Neuronal stem cell (in vitro differentiated cells): ENCODE measurements around the gene ANKRD28.

Experiments
- DNase-seq: peaks from one replicate; pipeline ENCODE4 v3.0.0-alpha.2; 2013; ENCODE audit warnings: low spot score
- H2AFZ ChIP-seq: one replicate; pipeline ENCODE4 v1.6.1; 2013; ENCODE audit warnings: mild to moderate bottlenecking, low read length, inconsistent platforms
- H2AK5ac ChIP-seq: 2 replicates; pipeline ENCODE4 v1.6.1; 2013; ENCODE audit warnings: low read depth, mild to moderate bottlenecking, inconsistent platforms, low read length, moderate library complexity, mixed read lengths
- H2BK120ac ChIP-seq: 2 replicates; pipeline ENCODE4 v1.6.1; 2013; ENCODE audit warnings: low read depth, mild to moderate bottlenecking, inconsistent platforms, low read length, moderate library complexity, mixed read lengths
- H2BK12ac ChIP-seq: one replicate; pipeline ENCODE4 v1.6.1; 2013; ENCODE audit warnings: low read length, inconsistent platforms
- H2BK15ac ChIP-seq: 2 replicates; pipeline ENCODE4 v1.6.1; 2013; ENCODE audit warnings: mild to moderate bottlenecking, low read length, inconsistent platforms, mixed read lengths
- H2BK5ac ChIP-seq: one replicate; pipeline ENCODE4 v1.6.1; 2013; ENCODE audit warnings: inconsistent platforms, mild to moderate bottlenecking, low read length, moderate library complexity
- H3K14ac ChIP-seq: one replicate; pipeline ENCODE4 v1.6.1; 2013; ENCODE audit warnings: low read length, inconsistent platforms
- H3K18ac ChIP-seq: 2 replicates; pipeline ENCODE4 v1.6.1; 2013; ENCODE audit warnings: low read length, inconsistent platforms
- H3K23ac ChIP-seq: 2 replicates; pipeline ENCODE4 v1.6.1; 2013; ENCODE audit warnings: low read depth, mild to moderate bottlenecking, mixed read lengths, low read length, inconsistent platforms; ENCODE audit not compliant: poor library complexity
- H3K27ac ChIP-seq: replicated peaks from 3 replicates; pipeline ENCODE4 v1.5.1; 2013; ENCODE audit warnings: low read length, inconsistent platforms
- H3K27me3 ChIP-seq, 3 experiments: 2 replicates each; pipeline ENCODE4 v1.6.1; 2013; ENCODE audit warnings: low read length in 3 of 3, mild to moderate bottlenecking in 2 of 3, inconsistent platforms in 1 of 3, low read depth in 1 of 3, mixed read lengths in 1 of 3, moderate library complexity in 1 of 3; ENCODE audit not compliant: control insufficient read depth in 3 of 3, insufficient read depth in 3 of 3
- H3K36me3 ChIP-seq, 2 donors: replicated peaks in 1 of 2; 2 replicates each; pipeline ENCODE4 v1.6.1; 2013; ENCODE audit warnings: low read length in 2 of 2; ENCODE audit not compliant: control insufficient read depth in 2 of 2, insufficient read depth in 2 of 2
- H3K4ac ChIP-seq: 2 replicates; pipeline ENCODE4 v1.6.1; 2013; ENCODE audit warnings: inconsistent platforms, mild to moderate bottlenecking, low read length, moderate library complexity
- H3K4me1 ChIP-seq, 2 donors: 1 replicate in 1 of 2; 2 replicates in 1 of 2; pipeline ENCODE4 v1.6.1; 2013; ENCODE audit warnings: low read length in 2 of 2, low read depth in 1 of 2; ENCODE audit not compliant: control insufficient read depth in 2 of 2, insufficient read depth in 1 of 2
- H3K4me2 ChIP-seq: one replicate; pipeline ENCODE4 v1.6.1; 2013; ENCODE audit warnings: mild to moderate bottlenecking, low read length, inconsistent platforms; ENCODE audit not compliant: insufficient read depth, poor library complexity, severe bottlenecking
- H3K4me3 ChIP-seq, 2 donors: 2 replicates each; pipeline ENCODE4 v1.5.1; 2013; ENCODE audit warnings: low read length in 2 of 2, mild to moderate bottlenecking in 2 of 2, inconsistent platforms in 1 of 2, moderate library complexity in 1 of 2
- H3K79me1 ChIP-seq: one replicate; pipeline ENCODE4 v1.6.1; 2013; ENCODE audit warnings: low read depth, mild to moderate bottlenecking, inconsistent platforms, low read length, moderate library complexity
- H3K9ac ChIP-seq: one replicate; pipeline ENCODE4 v1.6.1; 2013; ENCODE audit warnings: mild to moderate bottlenecking, low read depth, low read length, inconsistent platforms; ENCODE audit not compliant: poor library complexity
- H3K9me3 ChIP-seq, 2 donors: replicated peaks in 1 of 2; 2 replicates each; pipeline versions ENCODE3 to v1.6.1; 2013; ENCODE audit warnings: low read length in 2 of 2, mild to moderate bottlenecking in 2 of 2, inconsistent platforms in 1 of 2, low read depth in 1 of 2, mixed read lengths in 1 of 2, moderate library complexity in 1 of 2; ENCODE audit not compliant: control insufficient read depth in 2 of 2, insufficient read depth in 1 of 2
- H4K8ac ChIP-seq: one replicate; pipeline ENCODE4 v1.6.1; 2013; ENCODE audit warnings: low read depth, mild to moderate bottlenecking, inconsistent platforms, low read length, moderate library complexity
- H4K91ac ChIP-seq: one replicate; pipeline ENCODE4 v1.6.1; 2013; ENCODE audit warnings: low read length, low read depth, mild to moderate bottlenecking, inconsistent platforms; ENCODE audit not compliant: poor library complexity
- WGBS, 2 donors: extraction: QIAGEN DNeasy Blood & Tissue Kit; methylation state at CpG; one replicate each; pipeline ENCODE4 v1.1.7; 2013; ENCODE audit warnings: missing lambda C conversion rate in 2 of 2, mixed read lengths in 1 of 2; ENCODE audit not compliant: insufficient read length in 2 of 2, insufficient replicate concordance in 1 of 2; ENCODE audit errors: extremely low coverage in 2 of 2; 5-methylcytosine and 5-hydroxymethylcytosine counted together

The ANKRD28 gene

GRCh38 chr3:15825016-15825415, 27.2 kb upstream of the ANKRD28 start:
- no peak overlapping the region for H3K18ac ChIP-seq
- H2BK15ac ChIP-seq: no peak overlapping the region
- no peaks in the 10 kb centered on the region for H3K9me3 ChIP-seq
- no CpG with 5 or more reads among the region's 4 CpGs for WGBS, 2 donors
- H3K27me3 ChIP-seq: no peaks in the 10 kb centered on the region
- no peak overlapping the region for H3K4ac ChIP-seq
- no peak overlapping the region for H3K4me3 ChIP-seq
- H3K9ac ChIP-seq: no peak overlapping the region
- no peak overlapping the region for H2AK5ac ChIP-seq
- H2BK5ac ChIP-seq: no peak overlapping the region
- no peak overlapping the region for H2BK12ac ChIP-seq
- H2AFZ ChIP-seq: no peak overlapping the region
- no peak overlapping the region for H3K23ac ChIP-seq
- no peak overlapping the region for H2BK120ac ChIP-seq
- H3K4me1 ChIP-seq: peaks cover 0 to 3% of the 10 kb centered on the region in 2 donors
- H3K79me1 ChIP-seq: no peaks in the 10 kb centered on the region
- no peak overlapping the region for H3K27ac ChIP-seq
- H4K91ac ChIP-seq: no peak overlapping the region
- H3K14ac ChIP-seq: no peak overlapping the region
- H3K4me2 ChIP-seq: no peak overlapping the region
- DNase-seq: no peak
- no peak overlapping the region for H4K8ac ChIP-seq
- H3K36me3 ChIP-seq: no peaks in the 10 kb centered on the region

GRCh38 chr3:15823092-15823491, 25.3 kb upstream of the ANKRD28 start:
- no peak overlapping the region for H4K91ac ChIP-seq
- H2BK5ac ChIP-seq: no peak overlapping the region
- no peaks in the 10 kb centered on the region for H3K36me3 ChIP-seq
- H2BK120ac ChIP-seq: no peak overlapping the region
- no peaks in the 10 kb centered on the region for H3K9me3 ChIP-seq
- no peaks in the 10 kb centered on the region for H3K79me1 ChIP-seq
- H3K4ac ChIP-seq: no peak overlapping the region
- H3K4me1 ChIP-seq: peaks cover 0 to 3% of the 10 kb centered on the region in 2 donors
- H4K8ac ChIP-seq: no peak overlapping the region
- no peak overlapping the region for H2BK15ac ChIP-seq
- no peak overlapping the region for H3K14ac ChIP-seq
- no peak overlapping the region for H2BK12ac ChIP-seq
- no peak overlapping the region for H3K23ac ChIP-seq
- H3K27ac ChIP-seq: no peak overlapping the region
- no peak overlapping the region for H3K4me2 ChIP-seq
- DNase-seq: peak; percentile 4
- H3K27me3 ChIP-seq: no peaks in the 10 kb centered on the region
- no peak overlapping the region for H2AFZ ChIP-seq
- no peak overlapping the region for H3K9ac ChIP-seq
- H3K4me3 ChIP-seq: no peak overlapping the region
- WGBS, 2 donors: no CpG with 5 or more reads among the region's 7 CpGs
- no peak overlapping the region for H3K18ac ChIP-seq
- H2AK5ac ChIP-seq: no peak overlapping the region

GRCh38 chr3:15822281-15822680, 24.5 kb upstream of the ANKRD28 start:
- H2BK120ac ChIP-seq: no peak overlapping the region
- H3K23ac ChIP-seq: no peak overlapping the region
- H3K4ac ChIP-seq: no peak overlapping the region
- no peak overlapping the region for H3K14ac ChIP-seq
- H3K79me1 ChIP-seq: no peaks in the 10 kb centered on the region
- H3K9ac ChIP-seq: no peak overlapping the region
- H3K36me3 ChIP-seq: no peaks in the 10 kb centered on the region
- no peak overlapping the region for H3K27ac ChIP-seq
- no peaks in the 10 kb centered on the region for H3K9me3 ChIP-seq
- H2AK5ac ChIP-seq: no peak overlapping the region
- peaks cover 0 to 3% of the 10 kb centered on the region in 2 donors for H3K4me1 ChIP-seq
- H2BK5ac ChIP-seq: no peak overlapping the region
- no peak overlapping the region for H3K4me3 ChIP-seq
- no peak overlapping the region for H3K18ac ChIP-seq
- H3K27me3 ChIP-seq: no peaks in the 10 kb centered on the region
- no peak overlapping the region for H3K4me2 ChIP-seq
- no CpG with 5 or more reads among the region's 2 CpGs for WGBS, 2 donors
- no peak overlapping the region for H4K91ac ChIP-seq
- no peak overlapping the region for H2AFZ ChIP-seq
- no peak overlapping the region for H4K8ac ChIP-seq
- no peak for DNase-seq
- no peak overlapping the region for H2BK12ac ChIP-seq
- H2BK15ac ChIP-seq: no peak overlapping the region

- H3K18ac ChIP-seq: no peak overlapping the region
- DNase-seq: no peak
- no peak overlapping the region for H3K14ac ChIP-seq
- H3K9me3 ChIP-seq: no peaks in the 10 kb centered on the region
- no peaks in the 10 kb centered on the region for H3K36me3 ChIP-seq
- no peak overlapping the region for H3K27ac ChIP-seq
- H3K4me1 ChIP-seq: peaks cover 0 to 3% of the 10 kb centered on the region in 2 donors
- H3K4me2 ChIP-seq: no peak overlapping the region
- H4K91ac ChIP-seq: no peak overlapping the region
- no peak overlapping the region for H3K23ac ChIP-seq
- H2BK5ac ChIP-seq: no peak overlapping the region
- H3K9ac ChIP-seq: no peak overlapping the region
- no peaks in the 10 kb centered on the region for H3K27me3 ChIP-seq
- H2BK15ac ChIP-seq: no peak overlapping the region
- no CpG with 5 or more reads among the region's 2 CpGs for WGBS, 2 donors
- H2BK120ac ChIP-seq: no peak overlapping the region
- H3K4ac ChIP-seq: no peak overlapping the region
- H3K79me1 ChIP-seq: no peaks in the 10 kb centered on the region
- H2AFZ ChIP-seq: no peak overlapping the region
- no peak overlapping the region for H4K8ac ChIP-seq
- no peak overlapping the region for H2AK5ac ChIP-seq
- H3K4me3 ChIP-seq: no peak overlapping the region
- H2BK12ac ChIP-seq: no peak overlapping the region
Observed at GRCh38 chr3:15820911-15821310, 23.1 kb upstream of the ANKRD28 start.
